GM12874 (cell line): ENCODE measurements around the gene CTPS2.

Experiments used
- TF ChIP-seq, protein P1 (sequence below): IDR thresholded peaks from 2 replicates; pipeline ENCODE4 v1.5.1; 2011; ENCODE audit warnings: low read depth, mild to moderate bottlenecking, control low read depth, low read length, moderate library complexity; ENCODE audit not compliant: insufficient read depth

The CTPS2 gene

DNA sequence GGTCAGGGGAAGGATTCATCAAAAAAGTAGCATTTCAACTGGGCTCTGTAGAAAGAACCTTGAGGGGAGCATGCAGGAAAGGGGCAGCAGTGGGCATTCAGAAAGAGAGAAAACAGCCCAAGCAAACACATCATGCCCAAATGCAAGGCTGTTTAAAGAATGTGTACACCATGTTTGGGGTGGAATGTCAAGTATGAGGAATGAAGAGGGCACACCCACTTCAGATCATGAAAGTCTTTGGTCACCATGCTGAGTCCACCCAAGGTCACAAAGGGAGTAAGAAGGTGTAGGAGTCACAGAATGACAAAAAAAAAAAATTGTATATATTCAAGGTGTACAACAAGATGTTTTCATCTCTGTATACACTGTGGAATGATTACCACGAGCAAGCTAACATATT lies 53.1 kb downstream of the CTPS2 start:
- TF ChIP-seq, protein P1, sequence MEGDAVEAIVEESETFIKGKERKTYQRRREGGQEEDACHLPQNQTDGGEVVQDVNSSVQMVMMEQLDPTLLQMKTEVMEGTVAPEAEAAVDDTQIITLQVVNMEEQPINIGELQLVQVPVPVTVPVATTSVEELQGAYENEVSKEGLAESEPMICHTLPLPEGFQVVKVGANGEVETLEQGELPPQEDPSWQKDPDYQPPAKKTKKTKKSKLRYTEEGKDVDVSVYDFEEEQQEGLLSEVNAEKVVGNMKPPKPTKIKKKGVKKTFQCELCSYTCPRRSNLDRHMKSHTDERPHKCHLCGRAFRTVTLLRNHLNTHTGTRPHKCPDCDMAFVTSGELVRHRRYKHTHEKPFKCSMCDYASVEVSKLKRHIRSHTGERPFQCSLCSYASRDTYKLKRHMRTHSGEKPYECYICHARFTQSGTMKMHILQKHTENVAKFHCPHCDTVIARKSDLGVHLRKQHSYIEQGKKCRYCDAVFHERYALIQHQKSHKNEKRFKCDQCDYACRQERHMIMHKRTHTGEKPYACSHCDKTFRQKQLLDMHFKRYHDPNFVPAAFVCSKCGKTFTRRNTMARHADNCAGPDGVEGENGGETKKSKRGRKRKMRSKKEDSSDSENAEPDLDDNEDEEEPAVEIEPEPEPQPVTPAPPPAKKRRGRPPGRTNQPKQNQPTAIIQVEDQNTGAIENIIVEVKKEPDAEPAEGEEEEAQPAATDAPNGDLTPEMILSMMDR, result no peak

DNA sequence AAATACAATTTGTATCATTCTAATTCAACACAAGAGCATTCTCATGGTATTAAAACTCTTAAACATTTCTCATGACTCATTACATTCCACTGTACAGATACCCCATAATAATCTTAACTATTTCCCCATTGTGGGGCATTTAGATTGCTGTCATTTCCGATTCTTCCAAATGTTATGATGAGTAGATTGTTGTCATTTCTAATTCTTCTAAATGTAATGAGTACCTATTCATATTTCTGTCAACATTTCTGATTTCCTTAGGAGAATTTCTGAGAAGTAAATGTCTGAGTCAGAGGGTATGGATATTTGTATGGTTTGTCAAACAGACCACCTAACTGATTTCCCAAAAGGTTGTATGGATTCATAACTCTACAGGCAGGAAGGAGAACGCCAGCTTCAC lies 54.2 kb downstream of the CTPS2 start:
- TF ChIP-seq, protein P1, result no peak

DNA sequence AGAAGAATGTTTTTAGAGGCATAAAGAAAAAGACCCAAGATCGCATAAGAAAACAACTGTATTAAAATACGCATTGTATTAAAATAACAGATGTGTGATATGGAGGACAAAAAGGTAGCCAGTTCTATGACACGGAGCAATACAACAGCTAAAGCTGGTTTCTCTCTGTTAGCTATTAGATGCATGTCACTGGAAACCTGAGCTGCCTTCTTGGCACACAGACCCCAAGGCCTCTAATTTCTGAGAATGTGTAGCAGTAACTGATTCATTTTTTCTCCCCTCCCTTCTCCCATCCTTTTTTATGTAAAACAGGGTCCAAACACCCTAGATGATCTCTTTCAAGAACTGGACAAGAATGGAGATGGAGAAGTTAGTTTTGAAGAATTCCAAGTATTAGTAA lies 58.4 kb downstream of the CTPS2 start:
- TF ChIP-seq, protein P1, result no peak

DNA sequence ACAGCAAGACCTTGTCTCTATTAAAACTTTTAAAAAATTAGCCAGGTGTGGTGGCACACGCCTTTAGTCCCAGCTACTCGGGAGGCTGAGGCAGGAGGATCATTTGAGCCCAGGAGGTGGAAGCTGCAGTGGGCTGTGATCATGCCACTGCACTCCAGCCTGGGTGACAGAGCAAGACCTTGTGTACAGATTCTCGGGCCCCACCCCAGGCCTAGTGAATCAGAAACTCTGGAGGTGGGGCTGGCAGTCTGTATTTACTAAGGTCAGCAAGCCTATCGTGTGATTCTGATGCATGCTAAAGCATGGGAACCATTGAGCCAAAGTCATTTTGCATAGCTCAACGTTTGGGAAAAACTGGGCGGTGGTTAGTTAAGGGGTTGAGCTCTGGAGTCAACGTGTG lies 59.0 kb downstream of the CTPS2 start:
- TF ChIP-seq, protein P1, result no peak

DNA sequence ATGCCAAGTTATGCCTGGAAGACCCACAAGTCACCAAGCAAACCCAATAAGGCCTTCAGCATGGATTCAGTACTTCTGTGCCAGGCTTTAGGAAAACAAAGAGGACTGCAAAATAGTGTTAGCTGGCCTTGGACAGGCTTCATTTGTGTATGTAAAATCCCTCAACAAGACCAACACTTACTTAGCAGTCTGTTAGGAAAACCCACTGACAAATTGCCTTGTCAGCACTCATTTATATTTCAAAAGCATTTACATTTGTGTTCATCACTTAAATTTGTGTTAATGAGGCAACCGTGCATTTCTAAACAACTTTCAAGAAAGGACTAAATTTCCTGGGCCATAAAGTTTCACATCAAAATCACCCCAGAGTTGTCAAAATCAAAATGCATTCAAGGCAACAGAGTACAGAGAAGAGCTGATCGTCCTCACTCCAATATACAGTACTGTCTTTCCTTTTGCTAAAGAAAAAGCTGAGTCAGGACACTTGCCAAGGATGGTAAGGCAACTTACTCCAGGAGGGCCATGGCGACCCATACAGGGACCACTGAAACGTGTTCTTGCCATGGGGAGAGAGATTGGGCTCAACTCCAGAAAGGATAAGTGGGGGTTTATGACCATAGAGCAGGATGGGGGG lies 61.0 kb downstream of the CTPS2 start:
- TF ChIP-seq, protein P1, result no peak

DNA sequence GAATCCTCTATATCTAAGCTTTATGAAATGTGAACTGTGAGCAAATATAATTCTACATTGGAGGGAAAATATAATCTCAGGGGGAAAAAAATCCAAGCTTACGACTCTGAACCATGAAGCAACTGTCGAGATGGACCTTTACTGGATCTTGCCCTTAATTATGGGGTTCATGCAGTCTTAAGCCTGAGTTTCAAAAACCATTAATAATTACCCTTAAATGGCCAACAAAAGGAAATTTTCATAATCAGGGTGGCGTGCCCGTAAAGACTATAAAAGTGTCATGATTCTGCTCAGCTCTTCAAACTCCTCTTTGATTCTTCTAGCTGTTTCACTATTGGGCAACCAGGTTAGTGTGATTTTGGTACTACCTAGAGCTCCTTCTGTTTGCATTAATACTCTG lies 62.6 kb downstream of the CTPS2 start, which contains the start of gene S100G:
Gene S100G, plus strand, starts transcription at position 301 of the 400 bp plus-strand sequence. CDS start 849 bp downstream, outside the sequence.
- TF ChIP-seq, protein P1, result no peak

DNA sequence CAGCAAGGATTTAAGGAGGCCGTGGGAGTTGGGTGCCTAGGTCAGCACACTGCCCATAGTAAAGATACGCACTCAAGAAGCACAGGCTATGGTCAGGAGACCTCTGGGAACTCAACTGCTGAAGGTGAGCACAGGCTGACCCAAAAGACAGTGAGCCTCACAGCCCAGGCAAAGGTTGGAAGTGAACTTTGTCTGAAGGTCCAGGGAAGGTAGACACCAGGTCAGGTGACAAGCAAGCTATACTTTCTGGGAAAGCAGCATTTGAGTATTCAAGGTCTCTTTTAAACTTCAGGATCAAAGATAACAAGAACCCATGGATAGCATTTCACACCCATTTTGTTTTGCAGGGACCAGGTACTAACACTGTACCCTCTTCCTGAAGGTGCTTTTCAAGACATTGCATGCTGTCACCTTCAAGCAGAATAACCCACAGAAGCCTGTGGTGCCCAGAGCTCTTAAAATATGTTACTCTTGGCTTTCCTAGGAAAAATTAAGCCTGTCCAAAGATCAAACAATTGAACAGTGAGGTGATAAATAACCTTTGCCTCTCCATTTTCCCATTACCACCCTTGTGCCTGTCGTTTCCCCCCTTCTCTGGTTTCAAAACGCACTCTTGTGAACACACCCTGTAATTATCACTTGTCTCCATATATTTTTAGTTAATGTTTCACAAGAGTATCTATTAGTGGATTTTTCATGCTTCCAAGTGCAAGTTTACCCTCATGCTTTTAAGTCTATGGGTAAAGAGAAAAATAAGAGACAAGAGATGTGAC lies 65.9 kb downstream of the CTPS2 start:
- TF ChIP-seq, protein P1, result no peak
